Type B pancreatic cell (in vitro differentiated cells): ENCODE data around the gene PPIE. TPM values are rescaled to one million over a fixed set of nuclear protein-coding genes. Genes with fewer than 3 reads are reported as not detected.

Source experiments
- DNase-seq: peaks from one replicate; pipeline ENCODE4 v3.0.0; 2021; ENCODE audit warnings: mixed read lengths; ENCODE audit not compliant: unreplicated experiment; ENCODE audit errors: extremely low spot score
- H3K27ac Mint-ChIP-seq: 2 replicates; pipeline ENCODE4 v1.8.0; 2021; ENCODE audit warnings: mild to moderate bottlenecking, mixed read lengths
- H3K27me3 Mint-ChIP-seq: 2 replicates; pipeline ENCODE4 v1.8.0; 2021; ENCODE audit warnings: mixed read lengths
- H3K36me3 Mint-ChIP-seq: 2 replicates; pipeline ENCODE4 v1.8.0; 2021; ENCODE audit warnings: mixed read lengths
- H3K4me1 Mint-ChIP-seq: one replicate; pipeline ENCODE4 v1.8.0; 2021; ENCODE audit warnings: mixed read lengths; ENCODE audit not compliant: unreplicated experiment
- H3K4me3 Mint-ChIP-seq: 2 replicates; pipeline ENCODE4 v1.8.0; 2021; ENCODE audit warnings: mild to moderate bottlenecking, mixed read lengths
- H3K9me3 Mint-ChIP-seq: 2 replicates; pipeline ENCODE4 v1.8.0; 2021; ENCODE audit warnings: mixed read lengths
- CTCF ChIP-seq: fragments of 200-600 bp; sonication (generic); conservative IDR thresholded peaks from 2 replicates; pipeline ENCODE4 v1.5.0; 2021; ENCODE audit warnings: antibody characterized with exemption, mild to moderate bottlenecking
- total RNA-seq: library from RNA; stranded (reverse); gene quantifications from 2 replicates; pipeline ENCODE4 v1.2.1, GENCODE V29; 2021; ENCODE audit warnings: low replicate concordance

PPIE gene
- total RNA-seq, 1 donor from 2014 or later = 50.0 TPM

DNA sequence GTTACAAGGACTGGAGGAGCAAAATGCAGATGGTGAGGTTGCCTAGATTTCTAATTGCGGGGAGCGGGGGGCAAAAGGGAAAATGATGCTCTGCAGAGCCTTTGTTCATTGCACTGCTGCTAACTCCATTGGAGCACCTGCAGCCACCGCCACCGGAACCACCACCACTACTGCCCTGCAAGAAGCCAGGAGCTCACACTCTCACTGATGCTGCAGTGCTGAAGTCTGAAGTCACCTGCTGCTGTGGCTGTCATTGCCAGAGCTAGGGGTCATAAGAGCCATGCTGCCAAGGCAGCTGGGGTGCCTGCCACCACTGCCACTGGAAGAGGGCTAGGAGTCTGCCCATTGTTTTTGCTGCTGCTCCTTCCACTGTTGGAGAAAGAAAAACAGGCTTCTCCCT lies 40.1 kb upstream of the PPIE start:
- no peak overlapping the region for H3K4me3 Mint-ChIP-seq
- no peaks in the 10 kb centered on the region for H3K9me3 Mint-ChIP-seq
- peaks cover 14% of the 10 kb centered on the region for H3K4me1 Mint-ChIP-seq
- no peak overlapping the region for H3K27ac Mint-ChIP-seq
- no peak for DNase-seq
- no peaks in the 10 kb centered on the region for H3K36me3 Mint-ChIP-seq
- no peak for TF ChIP-seq CTCF
- peaks cover 79% of the 10 kb centered on the region for H3K27me3 Mint-ChIP-seq

GRCh38 chr1:39699419-39699818 lies 39.3 kb upstream of the PPIE start:
- H3K4me1 Mint-ChIP-seq = peaks cover 14% of the 10 kb centered on the region
- no peak for DNase-seq

DNA sequence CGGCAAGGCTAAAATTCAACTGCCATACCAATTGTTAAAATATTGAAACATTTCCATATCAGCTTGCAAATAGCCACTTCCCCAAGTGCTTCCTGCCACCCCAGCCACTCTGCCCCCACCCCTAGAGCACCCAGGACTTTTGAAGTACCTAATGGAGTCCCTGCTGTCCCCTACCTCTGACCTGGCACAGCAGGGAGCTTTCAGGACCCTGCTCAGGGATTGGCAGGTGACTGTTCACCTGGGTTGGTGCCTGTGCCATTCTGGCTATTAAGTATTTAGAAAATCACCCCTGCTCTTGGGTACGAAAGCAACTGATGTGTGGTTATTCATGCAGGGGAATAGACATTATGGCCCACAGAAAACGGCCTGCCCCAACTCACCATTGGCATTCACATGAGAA lies 38.3 kb upstream of the PPIE start:
- no peak for DNase-seq
- Mint-ChIP-seq H3K4me3 (no peak overlapping the region), H3K27ac (no peak overlapping the region), H3K27me3 (peaks cover 70% of the 10 kb centered on the region), H3K36me3 (no peaks in the 10 kb centered on the region), H3K9me3 (no peaks in the 10 kb centered on the region), H3K4me1 (peaks cover 14% of the 10 kb centered on the region)
- no peak for TF ChIP-seq CTCF

More at GRCh38 chr1:39699419-39699818, 39.3 kb upstream of the PPIE start:
- H3K36me3 Mint-ChIP-seq = no peaks in the 10 kb centered on the region
- H3K27me3 Mint-ChIP-seq = peaks cover 75% of the 10 kb centered on the region
- peak; percentile 60 for TF ChIP-seq CTCF
- H3K4me3 Mint-ChIP-seq = no peak overlapping the region
- no peak overlapping the region for H3K27ac Mint-ChIP-seq
- no peaks in the 10 kb centered on the region for H3K9me3 Mint-ChIP-seq

- Mint-ChIP-seq H3K9me3 (no peaks in the 10 kb centered on the region), H3K4me3 (peak overlapping the region; percentile 10), H3K27me3 (peaks cover 69% of the 10 kb centered on the region), H3K4me1 (peaks cover 14% of the 10 kb centered on the region), H3K27ac (no peak overlapping the region), H3K36me3 (no peaks in the 10 kb centered on the region)
- TF ChIP-seq CTCF = no peak
- DNase-seq = peak; percentile 37
Measured at GRCh38 chr1:39701049-39701439, 37.6 kb upstream of the PPIE start.

- H3K27ac Mint-ChIP-seq = no peak overlapping the region
- H3K27me3 Mint-ChIP-seq = peaks cover 55% of the 10 kb centered on the region
- H3K36me3 Mint-ChIP-seq = no peaks in the 10 kb centered on the region
- TF ChIP-seq CTCF = no peak
- H3K9me3 Mint-ChIP-seq = no peaks in the 10 kb centered on the region
- no peak for DNase-seq
- H3K4me1 Mint-ChIP-seq = peaks cover 14% of the 10 kb centered on the region
- H3K4me3 Mint-ChIP-seq = no peak overlapping the region
Measured at GRCh38 chr1:39704757-39705156, 33.9 kb upstream of the PPIE start.

DNA sequence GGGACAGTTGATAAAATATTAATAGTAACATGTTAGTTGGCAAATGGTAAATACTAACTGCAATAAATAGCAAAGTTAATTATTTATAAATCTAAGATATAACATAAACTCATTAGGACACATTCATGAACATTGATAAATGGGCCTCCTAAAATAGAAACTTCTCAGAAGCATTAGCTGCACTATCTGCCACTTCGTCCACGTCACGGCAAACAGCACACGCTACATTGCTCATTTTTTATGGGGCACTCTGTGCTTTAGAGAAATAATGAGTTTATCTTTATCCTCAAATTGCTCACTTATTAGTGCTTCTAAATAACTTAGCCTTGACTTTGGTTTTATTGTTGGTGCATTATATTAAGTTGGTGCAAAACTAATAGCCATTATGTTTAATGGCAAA lies 31.2 kb upstream of the PPIE start:
- peaks cover 54% of the 10 kb centered on the region for H3K27me3 Mint-ChIP-seq
- no peak overlapping the region for H3K4me3 Mint-ChIP-seq
- H3K27ac Mint-ChIP-seq = no peak overlapping the region
- no peaks in the 10 kb centered on the region for H3K4me1 Mint-ChIP-seq
- no peaks in the 10 kb centered on the region for H3K9me3 Mint-ChIP-seq
- H3K36me3 Mint-ChIP-seq = no peaks in the 10 kb centered on the region
- no peak for TF ChIP-seq CTCF
- no peak for DNase-seq
